Activated CD8-positive, alpha-beta T cell treated with anti-CD3 and anti-CD28 coated beads for 36 hours (primary cell): ENCODE data around the gene KRTAP10-6. TPM values are rescaled to one million over a fixed set of nuclear protein-coding genes. Genes with fewer than 3 reads are reported as not detected.

Experiments
- ATAC-seq: fragments of 200-7000 bp; cut with Tn5 transposase; one replicate; pipeline ENCODE4 v1.10.0; 2021; ENCODE audit warnings: mild to moderate bottlenecking, moderate library complexity
- CTCF ChIA-PET: fragments of 350-600 bp; sonication (Branson Sonifier 250); formaldehyde crosslinking; loops from one replicate; lab custom pipeline; 2021; ENCODE audit warnings: antibody characterized with exemption; lab: Charles Lee
- POLR2A ChIA-PET: fragments of 350-600 bp; sonication (Branson Sonifier 250); formaldehyde crosslinking; loops from one replicate; lab custom pipeline; 2021; ENCODE audit warnings: antibody characterized with exemption; lab: Charles Lee
- DNase-seq: peaks from one replicate; pipeline ENCODE4 v3.0.0-alpha.2; 2020
- H3K27ac Mint-ChIP-seq: one replicate; pipeline ENCODE4 v1.8.0; 2021; ENCODE audit warnings: mild to moderate bottlenecking, mixed read lengths
- H3K27me3 Mint-ChIP-seq: one replicate; pipeline ENCODE4 v1.8.0; 2021; ENCODE audit warnings: mixed read lengths
- H3K36me3 Mint-ChIP-seq: one replicate; pipeline ENCODE4 v1.8.0; 2021; ENCODE audit warnings: low read depth, mixed read lengths
- H3K4me1 Mint-ChIP-seq: one replicate; pipeline ENCODE4 v1.8.0; 2021; ENCODE audit warnings: low read depth, mixed read lengths
- H3K4me3 Mint-ChIP-seq: one replicate; pipeline ENCODE4 v1.8.0; 2021; ENCODE audit warnings: mild to moderate bottlenecking, moderate library complexity, mixed read lengths
- H3K9me3 Mint-ChIP-seq: one replicate; pipeline ENCODE4 v1.8.0; 2021; ENCODE audit warnings: mixed read lengths
- CTCF ChIP-seq: fragments of 200-600 bp; IDR thresholded peaks from one replicate; pipeline ENCODE4 v1.8.0; 2022; ENCODE audit warnings: antibody characterized with exemption, mild to moderate bottlenecking
- intact Hi-C: fragments of 100-400 bp; cut with micrococcal nuclease; formaldehyde crosslinking; loops from one replicate; pipeline ENCODE4 v1.10.0; 2022
- total RNA-seq, 2 experiments: library from RNA; stranded (reverse); gene quantifications; one replicate each; pipeline ENCODE4 v1.2.3, GENCODE V29; 2021

The KRTAP10-6 gene
- total RNA-seq, 2 experiments from 2014 or later: not detected

GRCh38 chr21:44637018-44637850 lies 44.9 kb upstream of the KRTAP10-6 start, which contains the start of gene KRTAP10-10:
TSS of gene KRTAP10-10 (plus strand) at chr21:44637356. CDS start at chr21:44637418, 62 bp downstream.
- CTCF ChIA-PET: no interaction called here
- intact Hi-C loops: no loop called here
- Mint-ChIP-seq H3K4me3 (no peak within 1 kb of the TSS), H3K27ac (no peak within 1 kb of the TSS), H3K27me3 (no peaks in the 10 kb centered on the region), H3K4me1 (no peaks in the 10 kb centered on the region), H3K36me3 (peaks cover 2% of the 10 kb centered on the region), H3K9me3 (peaks cover 20% of the 10 kb centered on the region)
- TF ChIP-seq CTCF: no peak
- POLR2A ChIA-PET: interaction anchor here (0.6 kb wide), 1 partner anchor 234 kb away, joined by 3 read pairs; no protein-coding TSS in a partner anchor
- ATAC-seq: no peak
- DNase-seq: no peak

GRCh38 chr21:44636209-44637017 lies 44.1 kb upstream of the KRTAP10-6 start:
- no peak overlapping the region for H3K4me3 Mint-ChIP-seq
- ChIA-PET POLR2A (interaction anchor here (0.6 kb wide), 1 partner anchor 233 kb away, joined by 3 read pairs; no protein-coding TSS in a partner anchor), CTCF (no interaction called here)
- TF ChIP-seq CTCF: no peak
- peaks cover 7% of the 10 kb centered on the region for H3K36me3 Mint-ChIP-seq
- no peak for DNase-seq
- intact Hi-C loops: no loop called here
- no peaks in the 10 kb centered on the region for H3K4me1 Mint-ChIP-seq
- no peak for ATAC-seq
- H3K27ac Mint-ChIP-seq: no peak overlapping the region
- H3K9me3 Mint-ChIP-seq: peaks cover 22% of the 10 kb centered on the region
- no peaks in the 10 kb centered on the region for H3K27me3 Mint-ChIP-seq

- peaks cover 21% of the 10 kb centered on the region for H3K36me3 Mint-ChIP-seq
- H3K4me1 Mint-ChIP-seq: peaks cover 23% of the 10 kb centered on the region
- intact Hi-C loops: no loop called here
- TF ChIP-seq CTCF: no peak
- H3K27me3 Mint-ChIP-seq: no peaks in the 10 kb centered on the region
- DNase-seq: no peak
- H3K27ac Mint-ChIP-seq: no peak overlapping the region
- ChIA-PET CTCF (interaction anchor here (1.2 to 1.5 kb wide), 2 partner anchors 10 to 15 kb away, joined by 3 to 4 read pairs; partner anchors contain the start of gene KRTAP10-11), POLR2A (interaction anchor here (0.6 to 1.4 kb wide), 2 partner anchors 121 to 146 kb away, joined by 3 to 5 read pairs; no protein-coding TSS in a partner anchor)
- no peak overlapping the region for H3K4me3 Mint-ChIP-seq
- no peak for ATAC-seq
- peaks cover 32% of the 10 kb centered on the region for H3K9me3 Mint-ChIP-seq
Measured at GRCh38 chr21:44632067-44632466, 39.8 kb upstream of the KRTAP10-6 start.

GRCh38 chr21:44630440-44630839 lies 38.1 kb upstream of the KRTAP10-6 start:
- CTCF ChIA-PET: no interaction called here
- intact Hi-C loops: no loop called here

More at GRCh38 chr21:44630440-44630839, 38.1 kb upstream of the KRTAP10-6 start:
- peaks cover 21% of the 10 kb centered on the region for H3K36me3 Mint-ChIP-seq
- no peaks in the 10 kb centered on the region for H3K27me3 Mint-ChIP-seq
- TF ChIP-seq CTCF: no peak
- H3K4me3 Mint-ChIP-seq: no peak overlapping the region
- peak overlapping the region; percentile 76 for H3K27ac Mint-ChIP-seq
- ATAC-seq (peak; percentile 45), DNase-seq (no peak)
- peaks cover 32% of the 10 kb centered on the region for H3K9me3 Mint-ChIP-seq
- POLR2A ChIA-PET: no interaction called here
- H3K4me1 Mint-ChIP-seq: peaks cover 30% of the 10 kb centered on the region
